Measurements from ENCODE around the gene PRG2. TPM values are rescaled to one million over a fixed set of nuclear protein-coding genes. Genes with fewer than 3 reads are reported as not detected.

Gene PRG2
- total and polyA plus RNA-seq, 2 of the 13 experiments (the other 11 are each of a cell fraction or from before 2014, with no cell fraction given): not detected

Other genes with a start within 250 kb of the PRG2 start
- not detected in 2 replicates for gene LRRC55, start 208.7 kb downstream of the PRG2 start, total RNA-seq (2016; rRNA removed; fragmentation: Illumina TruSeq; extraction: Trizol)
- gene LRRC55, start 208.7 kb downstream of the PRG2 start, polyA plus RNA-seq (2011; rRNA removed): not detected in 2 replicates
- gene APLNR, start 153.4 kb downstream of the PRG2 start, total RNA-seq (2016; rRNA removed; fragmentation: Illumina TruSeq; extraction: Trizol): not detected in 2 replicates
- gene APLNR, start 153.4 kb downstream of the PRG2 start, polyA plus RNA-seq (2011; rRNA removed): not detected in 2 replicates
- 12.2 and 13.7 TPM in 2 replicates for gene TNKS1BP1, start 65.7 kb downstream of the PRG2 start, total RNA-seq (2016; rRNA removed; fragmentation: Illumina TruSeq; extraction: Trizol)
- gene TNKS1BP1, start 65.7 kb downstream of the PRG2 start, polyA plus RNA-seq (2011; rRNA removed): 15.0 and 15.5 TPM in 2 replicates
- gene SSRP1, start 54.8 kb downstream of the PRG2 start, total RNA-seq (2016; rRNA removed; fragmentation: Illumina TruSeq; extraction: Trizol): 129 and 175 TPM in 2 replicates
- 86.4 and 93.6 TPM in 2 replicates for gene SSRP1, start 54.8 kb downstream of the PRG2 start, polyA plus RNA-seq (2011; rRNA removed)
- not detected in 2 replicates for gene P2RX3, start 52.3 kb downstream of the PRG2 start, total RNA-seq (2016; rRNA removed; fragmentation: Illumina TruSeq; extraction: Trizol)
- 0.08 and 0.20 TPM in 2 replicates for gene P2RX3, start 52.3 kb downstream of the PRG2 start, polyA plus RNA-seq (2011; rRNA removed)
- gene PRG3, start 9.5 kb downstream of the PRG2 start, total RNA-seq (2016; rRNA removed; fragmentation: Illumina TruSeq; extraction: Trizol): not detected in 2 replicates
- gene PRG3, start 9.5 kb downstream of the PRG2 start, polyA plus RNA-seq (2011; rRNA removed): not detected in 2 replicates
- gene SLC43A3, start 36.5 kb upstream of the PRG2 start, total RNA-seq (2016; rRNA removed; fragmentation: Illumina TruSeq; extraction: Trizol): not detected in 2 replicates
- 2.6 and 4.2 TPM in 2 replicates for gene SLC43A3, start 36.5 kb upstream of the PRG2 start, polyA plus RNA-seq (2011; rRNA removed)
- gene RTN4RL2, start 69.9 kb upstream of the PRG2 start, total RNA-seq (2016; rRNA removed; fragmentation: Illumina TruSeq; extraction: Trizol): 0.45 and 1.3 TPM in 2 replicates
- gene RTN4RL2, start 69.9 kb upstream of the PRG2 start, polyA plus RNA-seq (2011; rRNA removed): 4.3 and 8.4 TPM in 2 replicates
- gene SLC43A1, start 125.1 kb upstream of the PRG2 start, total RNA-seq (2016; rRNA removed; fragmentation: Illumina TruSeq; extraction: Trizol): 40.0 and 72.3 TPM in 2 replicates
- 87.6 and 124 TPM in 2 replicates for gene SLC43A1, start 125.1 kb upstream of the PRG2 start, polyA plus RNA-seq (2011; rRNA removed)
- gene TIMM10, start 140.1 kb upstream of the PRG2 start, total RNA-seq (2016; rRNA removed; fragmentation: Illumina TruSeq; extraction: Trizol): 82.2 and 103 TPM in 2 replicates
- gene TIMM10, start 140.1 kb upstream of the PRG2 start, polyA plus RNA-seq (2011; rRNA removed): 56.3 and 67.8 TPM in 2 replicates
- not detected in 2 replicates for gene SMTNL1, start 146.9 kb upstream of the PRG2 start, total RNA-seq (2016; rRNA removed; fragmentation: Illumina TruSeq; extraction: Trizol)
- 0.04 TPM in 1 of 2 replicates, not detected in the other for gene SMTNL1, start 146.9 kb upstream of the PRG2 start, polyA plus RNA-seq (2011; rRNA removed)
- gene UBE2L6, start 177.0 kb upstream of the PRG2 start, total RNA-seq (2016; rRNA removed; fragmentation: Illumina TruSeq; extraction: Trizol): 30.3 and 37.6 TPM in 2 replicates
- 30.4 and 38.3 TPM in 2 replicates for gene UBE2L6, start 177.0 kb upstream of the PRG2 start, polyA plus RNA-seq (2011; rRNA removed)
- 1.6 and 2.0 TPM in 2 replicates for gene SERPING1, start 207.0 kb upstream of the PRG2 start, total RNA-seq (2016; rRNA removed; fragmentation: Illumina TruSeq; extraction: Trizol)
- 10.4 and 23.3 TPM in 2 replicates for gene SERPING1, start 207.0 kb upstream of the PRG2 start, polyA plus RNA-seq (2011; rRNA removed)